NT2/D1 (cell line): Measurements from ENCODE around the gene ZDHHC9.

ENCODE experiments used
- SUZ12 ChIP-seq: IDR thresholded peaks from 2 replicates; pipeline ENCODE4 v1.6.1; 2011; ENCODE audit not compliant: insufficient read length, insufficient read depth; ENCODE audit errors: extremely low read depth
- YY1 ChIP-seq: IDR thresholded peaks from 2 replicates; pipeline ENCODE4 v1.6.1; 2011; ENCODE audit not compliant: insufficient read length, insufficient read depth
- ZNF274 ChIP-seq: IDR thresholded peaks from 2 replicates; pipeline ENCODE4 v1.6.1; 2011; ENCODE audit warnings: mild to moderate bottlenecking, low read depth, low read length

- TF ChIP-seq YY1 = no peak
- TF ChIP-seq SUZ12 = no peak
- TF ChIP-seq ZNF274 = no peak
Measured at GRCh38 chrX:129876771-129877305, 33.2 kb upstream of the ZDHHC9 start.
